Erythroblast (primary cell): ENCODE results near the gene HOXC6.
"Not testable (repeated sequence)": the region's sequence is repeated elsewhere in the genome, so short reads cannot be mapped to it uniquely, and the experiment has no call there.

Source experiments
- GATA1 ChIP-seq: IDR thresholded peaks from 2 replicates; pipeline ENCODE4 v1.6.1; 2011; ENCODE audit warnings: low read depth, mild to moderate bottlenecking, control low read depth, low read length, moderate library complexity
- POLR2A ChIP-seq: IDR thresholded peaks from 2 replicates; pipeline ENCODE4 v1.6.1; 2011; ENCODE audit warnings: mild to moderate bottlenecking, low read length

DNA sequence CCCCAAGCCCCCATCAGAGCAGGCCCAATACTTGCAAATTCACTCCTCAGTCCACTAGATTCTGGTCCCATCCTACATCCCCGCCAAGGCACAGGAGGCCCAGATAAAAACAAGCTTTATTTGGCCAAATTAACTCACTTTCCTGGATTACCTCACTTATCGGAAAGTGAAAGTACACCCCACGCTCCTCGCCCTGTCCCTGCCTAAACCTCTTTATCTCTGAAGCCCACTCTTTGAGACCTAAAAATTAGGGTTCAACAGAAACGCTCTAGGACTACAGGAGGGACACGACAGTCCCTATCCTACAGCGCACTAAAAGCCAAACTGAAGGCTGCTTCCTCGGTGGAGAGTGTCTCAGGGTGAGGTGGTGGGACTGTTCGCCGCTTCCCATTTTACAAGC, 49.6 kb downstream of the HOXC6 start:
- TF ChIP-seq POLR2A, GATA1: not testable (repeated sequence)
